ENCODE data around the gene C10orf120. TPM values are rescaled to one million over a fixed set of nuclear protein-coding genes. Genes with fewer than 3 reads are reported as not detected.

C10orf120 gene
- total RNA-seq (2022) (not detected in 2 replicates), Bru-seq, nascent RNA (not detected), BruChase-seq, experiment 1, labeled RNA remaining after a 6-hour chase (not detected), BruChase-seq, experiment 2, labeled RNA remaining after a 2-hour chase (not detected)
- long read RNA-seq, result 0 reads

DNA sequence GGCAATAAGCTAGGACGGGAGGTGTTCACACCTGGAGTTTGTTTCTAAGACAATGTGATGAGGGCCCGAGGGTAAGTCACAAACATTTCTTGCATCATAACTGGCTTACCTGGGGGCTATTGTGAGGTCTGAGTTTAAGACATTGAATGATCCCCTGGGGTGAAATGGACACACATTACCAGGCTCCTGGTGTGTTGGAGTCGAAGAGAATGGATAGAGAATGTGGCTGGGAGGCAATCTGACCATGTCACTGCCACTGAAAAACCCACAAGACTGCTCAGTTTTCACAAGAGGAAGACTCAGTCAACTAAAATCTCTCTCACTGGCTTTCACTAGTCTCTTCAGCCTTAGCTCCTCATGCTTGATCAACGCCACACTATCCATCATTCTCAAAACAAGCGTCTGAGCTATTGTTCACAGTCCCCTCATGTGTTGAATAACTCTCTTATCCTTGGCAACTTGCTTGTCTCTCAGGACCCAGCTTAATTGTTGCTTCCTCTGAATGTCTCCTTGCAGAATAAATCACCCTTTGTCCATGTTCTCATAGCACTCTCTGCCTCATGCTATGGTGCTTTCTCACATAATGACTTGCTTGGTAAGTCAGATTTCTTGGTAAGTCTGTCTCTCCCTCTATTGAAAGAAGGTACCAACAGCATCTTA, at the start of gene C10orf120:
C10orf120 (minus strand) TSS at position 51 of the 660 bp plus-strand sequence. CDS start 56 bp downstream, outside the sequence.
- peaks cover 14% of the 10 kb centered on the region for H3K27me3 Mint-ChIP-seq (ENCODE audit: insufficient read depth, unreplicated experiment)
- no peak within 1 kb of the TSS for H3K27ac Mint-ChIP-seq (ENCODE audit: low read depth, unreplicated experiment)
- ChIA-PET CTCF (interaction anchor here (0.6 kb wide), 1 partner anchor 1180 kb away, joined by 3 read pairs; no protein-coding TSS in a partner anchor), POLR2A (no interaction called here)
- H3K4me1 Mint-ChIP-seq (ENCODE audit: insufficient read depth, unreplicated experiment), result no peaks in the 10 kb centered on the region
- TF ChIP-seq, protein P1, sequence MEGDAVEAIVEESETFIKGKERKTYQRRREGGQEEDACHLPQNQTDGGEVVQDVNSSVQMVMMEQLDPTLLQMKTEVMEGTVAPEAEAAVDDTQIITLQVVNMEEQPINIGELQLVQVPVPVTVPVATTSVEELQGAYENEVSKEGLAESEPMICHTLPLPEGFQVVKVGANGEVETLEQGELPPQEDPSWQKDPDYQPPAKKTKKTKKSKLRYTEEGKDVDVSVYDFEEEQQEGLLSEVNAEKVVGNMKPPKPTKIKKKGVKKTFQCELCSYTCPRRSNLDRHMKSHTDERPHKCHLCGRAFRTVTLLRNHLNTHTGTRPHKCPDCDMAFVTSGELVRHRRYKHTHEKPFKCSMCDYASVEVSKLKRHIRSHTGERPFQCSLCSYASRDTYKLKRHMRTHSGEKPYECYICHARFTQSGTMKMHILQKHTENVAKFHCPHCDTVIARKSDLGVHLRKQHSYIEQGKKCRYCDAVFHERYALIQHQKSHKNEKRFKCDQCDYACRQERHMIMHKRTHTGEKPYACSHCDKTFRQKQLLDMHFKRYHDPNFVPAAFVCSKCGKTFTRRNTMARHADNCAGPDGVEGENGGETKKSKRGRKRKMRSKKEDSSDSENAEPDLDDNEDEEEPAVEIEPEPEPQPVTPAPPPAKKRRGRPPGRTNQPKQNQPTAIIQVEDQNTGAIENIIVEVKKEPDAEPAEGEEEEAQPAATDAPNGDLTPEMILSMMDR (IDR thresholded peaks at IDR 0.05; ENCODE audit: unreplicated experiment), result no peak
- intact Hi-C loops (cut with micrococcal nuclease), result no loop called here
- H3K9me3 Mint-ChIP-seq (ENCODE audit: unreplicated experiment), result no peaks in the 10 kb centered on the region
- H3K36me3 Mint-ChIP-seq (ENCODE audit: insufficient read depth, unreplicated experiment), result no peaks in the 10 kb centered on the region
- no peak for DNase-seq (ENCODE audit: unreplicated experiment)
- no peak within 1 kb of the TSS for H3K4me3 Mint-ChIP-seq (ENCODE audit: unreplicated experiment)
- no TSS peak for BruUV-seq (replicated peaks)

DNA sequence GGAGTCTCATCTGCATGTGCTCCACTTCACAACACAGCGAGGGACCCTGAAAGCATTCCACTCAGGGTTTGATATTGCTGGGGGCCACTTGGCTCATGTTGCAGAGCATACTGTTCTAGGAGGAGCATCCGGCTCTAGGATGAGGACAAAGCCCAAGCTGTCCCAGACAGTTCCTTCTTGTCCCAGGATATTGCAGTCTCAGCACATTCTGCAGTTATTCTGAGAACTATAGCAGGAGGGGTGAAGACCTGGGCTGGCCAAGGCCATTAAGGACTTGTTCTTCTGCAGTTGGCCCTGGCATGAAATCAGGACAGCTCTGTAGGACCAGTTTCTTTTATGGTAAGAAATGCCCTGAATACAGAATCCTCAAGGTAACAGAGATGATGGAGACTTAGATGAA, 48.9 kb upstream of the C10orf120 start:
- no peak for DNase-seq (ENCODE audit: unreplicated experiment)
- intact Hi-C loops (cut with micrococcal nuclease), result no loop called here
- no TSS peak for BruUV-seq (replicated peaks)
- no peak overlapping the region for H3K27ac Mint-ChIP-seq (ENCODE audit: low read depth, unreplicated experiment)
- H3K27me3 Mint-ChIP-seq (ENCODE audit: insufficient read depth, unreplicated experiment), result peaks cover 35% of the 10 kb centered on the region
- CTCF ChIA-PET, result no interaction called here
- H3K9me3 Mint-ChIP-seq (ENCODE audit: unreplicated experiment), result no peaks in the 10 kb centered on the region
- no peaks in the 10 kb centered on the region for H3K4me1 Mint-ChIP-seq (ENCODE audit: insufficient read depth, unreplicated experiment)
- H3K36me3 Mint-ChIP-seq (ENCODE audit: insufficient read depth, unreplicated experiment), result no peaks in the 10 kb centered on the region
- no peak overlapping the region for H3K4me3 Mint-ChIP-seq (ENCODE audit: unreplicated experiment)
- TF ChIP-seq, protein P1 (IDR thresholded peaks at IDR 0.05; ENCODE audit: unreplicated experiment), result no peak
- POLR2A ChIA-PET, result no interaction called here

- DNase-seq (ENCODE audit: unreplicated experiment), result peak; percentile 5
- H3K4me3 Mint-ChIP-seq (ENCODE audit: unreplicated experiment), result no peak overlapping the region
- H3K36me3 Mint-ChIP-seq (ENCODE audit: insufficient read depth, unreplicated experiment), result no peaks in the 10 kb centered on the region
Measured at GRCh38 chr10:122746408-122746807, 46.8 kb upstream of the C10orf120 start.

DNA sequence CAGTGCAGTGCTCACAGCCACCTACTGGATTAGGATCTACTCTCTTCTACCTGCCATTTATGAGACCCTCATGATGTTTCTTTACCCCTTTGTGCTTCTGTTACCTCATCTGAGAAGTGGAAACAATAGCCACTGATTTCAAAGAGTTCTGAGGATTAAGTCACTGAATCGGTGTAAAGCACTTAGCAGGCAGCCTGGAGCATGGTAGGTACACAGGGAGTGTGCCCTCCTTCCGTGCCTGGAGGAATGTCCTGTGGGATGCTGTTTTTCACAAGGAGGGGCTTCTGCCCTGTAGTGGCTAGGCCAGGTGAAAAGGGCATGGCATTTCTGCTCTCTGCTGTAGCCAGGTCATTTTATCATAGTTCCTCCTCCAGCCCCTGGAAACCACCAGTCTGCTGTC, 44.6 kb upstream of the C10orf120 start:
- DNase-seq (ENCODE audit: unreplicated experiment), result no peak
- no peak overlapping the region for H3K27ac Mint-ChIP-seq (ENCODE audit: low read depth, unreplicated experiment)
- H3K4me1 Mint-ChIP-seq (ENCODE audit: insufficient read depth, unreplicated experiment), result no peaks in the 10 kb centered on the region
- intact Hi-C loops (cut with micrococcal nuclease), result no loop called here
- TF ChIP-seq, protein P1 (IDR thresholded peaks at IDR 0.05; ENCODE audit: unreplicated experiment), result no peak
- BruUV-seq (replicated peaks), result no TSS peak
- CTCF ChIA-PET, result no interaction called here
- H3K27me3 Mint-ChIP-seq (ENCODE audit: insufficient read depth, unreplicated experiment), result peaks cover 51% of the 10 kb centered on the region
- H3K9me3 Mint-ChIP-seq (ENCODE audit: unreplicated experiment), result no peaks in the 10 kb centered on the region
- no peak overlapping the region for H3K4me3 Mint-ChIP-seq (ENCODE audit: unreplicated experiment)
- H3K36me3 Mint-ChIP-seq (ENCODE audit: insufficient read depth, unreplicated experiment), result no peaks in the 10 kb centered on the region
- POLR2A ChIA-PET, result no interaction called here

More at GRCh38 chr10:122746408-122746807, 46.8 kb upstream of the C10orf120 start:
- BruUV-seq (replicated peaks), result no TSS peak
- CTCF ChIA-PET, result interaction anchor here (1.1 kb wide), 1 partner anchor 42 kb away, joined by 3 read pairs; no protein-coding TSS in a partner anchor
- peaks cover 52% of the 10 kb centered on the region for H3K27me3 Mint-ChIP-seq (ENCODE audit: insufficient read depth, unreplicated experiment)
- intact Hi-C loops (cut with micrococcal nuclease), result no loop called here
- TF ChIP-seq, protein P1 (IDR thresholded peaks at IDR 0.05; ENCODE audit: unreplicated experiment), result no peak
- H3K27ac Mint-ChIP-seq (ENCODE audit: low read depth, unreplicated experiment), result no peak overlapping the region
- no peaks in the 10 kb centered on the region for H3K9me3 Mint-ChIP-seq (ENCODE audit: unreplicated experiment)
- POLR2A ChIA-PET, result no interaction called here
- no peaks in the 10 kb centered on the region for H3K4me1 Mint-ChIP-seq (ENCODE audit: insufficient read depth, unreplicated experiment)

All from MCF 10A (cell line).